H1 (cell line): ENCODE measurements around the gene SNX30.

Source experiments
- CTBP2 ChIP-seq: IDR thresholded peaks from 2 replicates; pipeline ENCODE4 v1.7.0; 2011; ENCODE audit warnings: borderline replicate concordance, mild to moderate bottlenecking, moderate library complexity, mixed read lengths, low read length; ENCODE audit not compliant: insufficient read depth, insufficient read length
- EGR1 ChIP-seq: IDR thresholded peaks from 2 replicates; pipeline ENCODE4 v1.6.1; 2011; ENCODE audit warnings: low read depth, low read length, borderline replicate concordance
- MAX ChIP-seq: IDR thresholded peaks from 2 replicates; pipeline ENCODE4 v1.6.1; 2012; ENCODE audit warnings: inconsistent platforms
- NANOG ChIP-seq: IDR thresholded peaks from 2 replicates; pipeline ENCODE4 v1.6.1; 2011; ENCODE audit warnings: low read length, low read depth, mild to moderate bottlenecking, inconsistent platforms; ENCODE audit not compliant: insufficient read depth, poor library complexity, severe bottlenecking
- POLR2A ChIP-seq, 2 experiments: IDR thresholded peaks; 1 replicate in 1 of 2; 2 replicates in 1 of 2; pipeline ENCODE4 v1.6.1; 2011; ENCODE audit warnings: low read depth in 2 of 2, low read length in 2 of 2, mild to moderate bottlenecking in 2 of 2; ENCODE audit errors: control extremely low read depth in 1 of 2
- RXRA ChIP-seq: IDR thresholded peaks from 2 replicates; pipeline ENCODE4 v1.6.1; 2011; ENCODE audit warnings: low read depth, mild to moderate bottlenecking, low read length, moderate library complexity; ENCODE audit not compliant: insufficient read depth
- TF ChIP-seq, protein P1 (sequence below), 3 experiments: IDR thresholded peaks; 1 replicate in 2 of 3; 2 replicates in 1 of 3; pipeline versions ENCODE4 v1.5.1 to v1.6.1; 2011; ENCODE audit warnings: low read length in 3 of 3, mild to moderate bottlenecking in 3 of 3, inconsistent platforms in 2 of 3, low read depth in 1 of 3, moderate library complexity in 1 of 3; ENCODE audit not compliant: insufficient read depth in 1 of 3; ENCODE audit errors: control extremely low read depth in 1 of 3
- TF ChIP-seq, protein P2 (sequence below): IDR thresholded peaks from 2 replicates; pipeline ENCODE4 v1.6.1; 2011; ENCODE audit warnings: low read length, improper control_type of control experiment

- no peak for TF ChIP-seq MAX
- TF ChIP-seq, protein P1, sequence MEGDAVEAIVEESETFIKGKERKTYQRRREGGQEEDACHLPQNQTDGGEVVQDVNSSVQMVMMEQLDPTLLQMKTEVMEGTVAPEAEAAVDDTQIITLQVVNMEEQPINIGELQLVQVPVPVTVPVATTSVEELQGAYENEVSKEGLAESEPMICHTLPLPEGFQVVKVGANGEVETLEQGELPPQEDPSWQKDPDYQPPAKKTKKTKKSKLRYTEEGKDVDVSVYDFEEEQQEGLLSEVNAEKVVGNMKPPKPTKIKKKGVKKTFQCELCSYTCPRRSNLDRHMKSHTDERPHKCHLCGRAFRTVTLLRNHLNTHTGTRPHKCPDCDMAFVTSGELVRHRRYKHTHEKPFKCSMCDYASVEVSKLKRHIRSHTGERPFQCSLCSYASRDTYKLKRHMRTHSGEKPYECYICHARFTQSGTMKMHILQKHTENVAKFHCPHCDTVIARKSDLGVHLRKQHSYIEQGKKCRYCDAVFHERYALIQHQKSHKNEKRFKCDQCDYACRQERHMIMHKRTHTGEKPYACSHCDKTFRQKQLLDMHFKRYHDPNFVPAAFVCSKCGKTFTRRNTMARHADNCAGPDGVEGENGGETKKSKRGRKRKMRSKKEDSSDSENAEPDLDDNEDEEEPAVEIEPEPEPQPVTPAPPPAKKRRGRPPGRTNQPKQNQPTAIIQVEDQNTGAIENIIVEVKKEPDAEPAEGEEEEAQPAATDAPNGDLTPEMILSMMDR (IDR thresholded peaks at IDR 0.05; ENCODE audit: control extremely low read depth in 1 of 3, insufficient read depth in 1 of 3, low read depth in 1 of 3, low read length in 3 of 3): no peak
- TF ChIP-seq NANOG: no peak
- no peak for TF ChIP-seq CTBP2
- no peak for TF ChIP-seq RXRA
- TF ChIP-seq, protein P2, sequence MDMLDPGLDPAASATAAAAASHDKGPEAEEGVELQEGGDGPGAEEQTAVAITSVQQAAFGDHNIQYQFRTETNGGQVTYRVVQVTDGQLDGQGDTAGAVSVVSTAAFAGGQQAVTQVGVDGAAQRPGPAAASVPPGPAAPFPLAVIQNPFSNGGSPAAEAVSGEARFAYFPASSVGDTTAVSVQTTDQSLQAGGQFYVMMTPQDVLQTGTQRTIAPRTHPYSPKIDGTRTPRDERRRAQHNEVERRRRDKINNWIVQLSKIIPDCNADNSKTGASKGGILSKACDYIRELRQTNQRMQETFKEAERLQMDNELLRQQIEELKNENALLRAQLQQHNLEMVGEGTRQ: no peak
- no peak for TF ChIP-seq EGR1
- no peak for TF ChIP-seq POLR2A (IDR thresholded peaks at IDR 0.05; ENCODE audit: control extremely low read depth in 1 of 2, low read depth in 2 of 2, low read length in 2 of 2)
Measured at GRCh38 chr9:112786829-112787520, 36.4 kb downstream of the SNX30 start.
